Pancreas (tissue), 10 donors: ENCODE measurements around the gene ADAMTS2. TPM values are rescaled to one million over a fixed set of nuclear protein-coding genes. Genes with fewer than 3 reads are reported as not detected.

ENCODE experiments used
- ATAC-seq, 4 donors: fragments of 200-7000 bp; cut with Tn5 transposase; one replicate each; pipeline versions ENCODE4 v1.8.0 to v1.9.1; 2020; ENCODE audit warnings: mild to moderate bottlenecking in 4 of 4, moderate library complexity in 4 of 4
- DNase-seq, 6 donors: peaks; one replicate each; pipeline ENCODE4 v3.0.0-alpha.2; 2020
- FAIRE-seq: peaks from 2 replicates; lab custom pipeline; 2012; peaks lifted over from hg19 to GRCh38; lab: Jason Lieb, UNC
- H3K27ac ChIP-seq, 4 donors: fragments of 200-600 bp; sonication (generic); 1 replicate in 3 of 4; 2 replicates in 1 of 4; pipeline versions ENCODE4 v1.5.0 to v1.8.0; 2020
- H3K27me3 ChIP-seq, 4 donors: fragments of 200-600 bp; one replicate each; pipeline ENCODE4 v1.8.0; 2021
- H3K36me3 ChIP-seq, 3 donors: fragments of 200-600 bp; sonication (generic) in 1 of 3; one replicate each; pipeline versions ENCODE4 v1.5.0 to v1.8.0; 2020 to 2021
- H3K4me1 ChIP-seq, 3 donors: fragments of 200-600 bp; one replicate each; pipeline ENCODE4 v1.8.0; 2021
- H3K4me3 ChIP-seq, 4 donors: fragments of 200-600 bp; sonication (generic) in 2 of 4; one replicate each; pipeline versions ENCODE4 v1.5.0 to v1.8.0; 2020 to 2021
- H3K9me3 ChIP-seq, 4 donors: fragments of 200-600 bp; one replicate each; pipeline ENCODE4 v1.8.0; 2021
- CTCF ChIP-seq, 4 donors: fragments of 200-600 bp; sonication (generic) in 3 of 4; IDR thresholded peaks; one replicate each; pipeline versions ENCODE4 v1.5.0 to v1.8.0; 2021; ENCODE audit warnings: antibody characterized with exemption in 4 of 4
- WGBS, 2 donors: extraction: QIAGEN DNeasy Blood & Tissue Kit; methylation state at CpG; one replicate each; pipeline ENCODE4 v1.1.7; 2013; 5-methylcytosine and 5-hydroxymethylcytosine counted together
- intact Hi-C, 3 donors: fragments of 100-400 bp; cut with DNase I; formaldehyde crosslinking; loops; one replicate each; pipeline versions ENCODE4 v1.11.1 to v1.14.2; 2022
- polyA plus RNA-seq, 2 donors: library from polyadenylated mRNA; stranded (reverse); fragments of 200-250 nt; gene quantifications; one replicate each; pipeline ENCODE4 v1.2.3, GENCODE V29; 2013
- total RNA-seq, 6 donors: library from RNA; stranded (reverse); fragmentation: NEBNext Ultra II Directional in 4 of 6; extraction: Animal tissue kit (Norgen Biotek cat#: 25700) in 4 of 6; gene quantifications; one replicate each; pipeline versions ENCODE4 v1.2.1 to v1.2.4, GENCODE V29; 2021 to 2023
- donor health status: healthy with polysubstance abuse.
- donor health status: DM: no; HTN: no; CAD: no; lungs with moderate emphysema.
- donor health status: DM: no; HTN: no; CAD: no.
- donor health status: control.
- donor health status: control.
- donor health status: Bipolar disorder and iron deficiency.
- donor health status: DM: yes; HTN: yes; CAD: no.
- donor health status: DM: no; HTN: no; CAD: no.
- donor health status: DM: no; HTN: no; CAD: no.
- donor health status: DM: yes; HTN: yes; CAD: no.

Gene ADAMTS2
- total and polyA plus RNA-seq, 8 donors, result 1.3 to 18.5 (median 5.8) TPM

- H3K9me3 ChIP-seq, result no peaks in the 10 kb centered on the region
- H3K27ac ChIP-seq, result no peak overlapping the region
- no peaks in the 10 kb centered on the region for H3K4me1 ChIP-seq
- DNase-seq, result no peak
- no peak for FAIRE-seq
- 52 to 63% methylated on average over 1 of the region's 1 CpG for whole genome bisulfite sequencing, 2 donors
- H3K4me3 ChIP-seq, result no peak overlapping the region
- no peak for TF ChIP-seq CTCF (IDR thresholded peaks at IDR 0.05)
- no peak for ATAC-seq
- no peaks in the 10 kb centered on the region for H3K27me3 ChIP-seq
- H3K36me3 ChIP-seq, result no peaks in the 10 kb centered on the region
- intact Hi-C loops, result no loop called here
Observed at GRCh38 chr5:179304871-179305270, 40.4 kb downstream of the ADAMTS2 start.

- DNase-seq (no peak), FAIRE-seq (no peak), ATAC-seq (peak in 3 of 4 donors; percentile 39 to 49 (median 44))
- Histone ChIP-seq H3K4me3 (no peak overlapping the region), H3K4me1 (no peaks in the 10 kb centered on the region), H3K27me3 (no peaks in the 10 kb centered on the region), H3K36me3 (no peaks in the 10 kb centered on the region), H3K27ac (no peak overlapping the region), H3K9me3 (no peaks in the 10 kb centered on the region)
- no peak for TF ChIP-seq CTCF (IDR thresholded peaks at IDR 0.05)
- 73 to 83% methylated on average over 5 of the region's 5 CpGs for WGBS, 2 donors
- intact Hi-C loops, result no loop called here
Observed at GRCh38 chr5:179304466-179304865, 40.8 kb downstream of the ADAMTS2 start.

GRCh38 chr5:179303451-179304200 is 41.6 kb downstream of the ADAMTS2 start:
- H3K27me3 ChIP-seq, result no peaks in the 10 kb centered on the region
- no peaks in the 10 kb centered on the region for H3K36me3 ChIP-seq
- peak overlapping the region in 1 of 4 donors; percentile 9 for H3K27ac ChIP-seq
- ATAC-seq (no peak), DNase-seq (peak in 2 of 6 donors; percentile 2 to 15), FAIRE-seq (no peak)
- H3K9me3 ChIP-seq, result no peaks in the 10 kb centered on the region
- TF ChIP-seq CTCF (IDR thresholded peaks at IDR 0.05), result no peak
- H3K4me3 ChIP-seq, result no peak overlapping the region
- intact Hi-C loops, result no loop called here
- no peaks in the 10 kb centered on the region for H3K4me1 ChIP-seq
- 65 to 73% methylated on average over 14 of the region's 14 CpGs for WGBS, 2 donors

GRCh38 chr5:179302499-179303185 is 42.6 kb downstream of the ADAMTS2 start:
- FAIRE-seq (no peak), DNase-seq (peak in 2 of 6 donors; percentile 20 to 25), ATAC-seq (peak in 1 of 4 donors; percentile 28)
- intact Hi-C loops, result no loop called here
- 56 to 64% methylated on average over 13 of the region's 13 CpGs for WGBS, 2 donors
- Histone ChIP-seq H3K27me3 (no peaks in the 10 kb centered on the region), H3K4me1 (no peaks in the 10 kb centered on the region), H3K36me3 (no peaks in the 10 kb centered on the region), H3K4me3 (no peak overlapping the region), H3K9me3 (no peaks in the 10 kb centered on the region), H3K27ac (no peak overlapping the region)
- TF ChIP-seq CTCF (IDR thresholded peaks at IDR 0.05), result no peak
